ENCODE results near the gene BRCA1.
"Not testable (repeated sequence)": the region's sequence is repeated elsewhere in the genome, so short reads cannot be mapped to it uniquely, and the experiment has no call there.

Gene BRCA1

DNA sequence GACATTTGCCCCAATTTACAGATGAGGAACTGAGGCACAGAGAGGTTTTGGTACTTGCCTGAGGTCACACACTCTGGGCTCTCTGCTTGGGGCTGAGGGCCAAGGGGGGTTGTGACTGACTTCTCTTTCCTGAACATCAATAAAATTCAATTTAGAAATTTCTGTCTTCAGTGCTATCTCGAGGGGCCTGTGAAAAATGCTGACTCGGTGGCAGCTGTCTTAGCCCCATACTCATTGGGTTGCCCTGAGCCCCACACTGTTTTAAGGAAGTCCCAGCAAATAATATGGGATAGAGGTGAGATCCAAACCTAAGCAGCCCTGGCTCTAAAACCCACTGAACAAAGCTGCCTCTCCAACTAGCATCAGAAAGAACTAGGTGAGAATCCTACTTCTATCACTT is 7.0 kb upstream of the BRCA1 start:
- no peaks in the 10 kb centered on the region for H3K79me2 ChIP-seq
- H3K27ac ChIP-seq: no peak overlapping the region
- no peak overlapping the region for H3K9ac ChIP-seq
- TF ChIP-seq, protein P1, sequence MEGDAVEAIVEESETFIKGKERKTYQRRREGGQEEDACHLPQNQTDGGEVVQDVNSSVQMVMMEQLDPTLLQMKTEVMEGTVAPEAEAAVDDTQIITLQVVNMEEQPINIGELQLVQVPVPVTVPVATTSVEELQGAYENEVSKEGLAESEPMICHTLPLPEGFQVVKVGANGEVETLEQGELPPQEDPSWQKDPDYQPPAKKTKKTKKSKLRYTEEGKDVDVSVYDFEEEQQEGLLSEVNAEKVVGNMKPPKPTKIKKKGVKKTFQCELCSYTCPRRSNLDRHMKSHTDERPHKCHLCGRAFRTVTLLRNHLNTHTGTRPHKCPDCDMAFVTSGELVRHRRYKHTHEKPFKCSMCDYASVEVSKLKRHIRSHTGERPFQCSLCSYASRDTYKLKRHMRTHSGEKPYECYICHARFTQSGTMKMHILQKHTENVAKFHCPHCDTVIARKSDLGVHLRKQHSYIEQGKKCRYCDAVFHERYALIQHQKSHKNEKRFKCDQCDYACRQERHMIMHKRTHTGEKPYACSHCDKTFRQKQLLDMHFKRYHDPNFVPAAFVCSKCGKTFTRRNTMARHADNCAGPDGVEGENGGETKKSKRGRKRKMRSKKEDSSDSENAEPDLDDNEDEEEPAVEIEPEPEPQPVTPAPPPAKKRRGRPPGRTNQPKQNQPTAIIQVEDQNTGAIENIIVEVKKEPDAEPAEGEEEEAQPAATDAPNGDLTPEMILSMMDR (IDR thresholded peaks at IDR 0.05): no peak
- H2AFZ ChIP-seq: no peak overlapping the region
- H3K4me3 ChIP-seq (ENCODE audit: low read depth, low read length): no peak overlapping the region
- no peaks in the 10 kb centered on the region for H3K27me3 ChIP-seq (ENCODE audit: control insufficient read depth, insufficient read depth, low read length)
- no peak overlapping the region for H3K4me2 ChIP-seq (ENCODE audit: low read length)
- H3K36me3 ChIP-seq (ENCODE audit: control insufficient read depth, insufficient read depth, low read length): no peaks in the 10 kb centered on the region
- H3K9me3 ChIP-seq (ENCODE audit: control insufficient read depth, low read length): no peaks in the 10 kb centered on the region
- no peaks in the 10 kb centered on the region for H3K4me1 ChIP-seq

DNA sequence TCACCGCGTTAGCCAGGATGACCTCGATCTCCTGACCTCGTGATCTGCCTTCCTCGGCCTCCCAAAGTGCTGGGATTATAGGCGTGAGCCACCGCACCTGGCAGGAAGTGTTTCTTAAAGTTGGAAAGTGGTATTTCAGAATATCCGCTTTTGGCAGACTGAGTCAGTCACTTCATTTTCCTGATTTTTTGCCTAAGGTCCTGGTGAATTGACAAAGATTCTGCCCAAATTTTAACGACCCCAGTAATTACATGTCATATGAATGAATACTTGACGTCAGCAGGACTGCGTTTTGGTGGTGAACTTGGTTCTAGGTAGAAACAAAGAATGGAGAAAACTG is 4.5 kb upstream of the BRCA1 start:
- H3K9me3 ChIP-seq (ENCODE audit: control insufficient read depth, low read length): no peaks in the 10 kb centered on the region
- TF ChIP-seq, protein P1 (IDR thresholded peaks at IDR 0.05): no peak
- no peak overlapping the region for H2AFZ ChIP-seq
- no peak overlapping the region for H3K9ac ChIP-seq
- peaks cover 2% of the 10 kb centered on the region for H3K4me1 ChIP-seq
- H3K27ac ChIP-seq: no peak overlapping the region
- no peak overlapping the region for H3K4me2 ChIP-seq (ENCODE audit: low read length)
- H3K4me3 ChIP-seq (ENCODE audit: low read depth, low read length): no peak overlapping the region
- H3K79me2 ChIP-seq: peaks cover under 1% of the 10 kb centered on the region
- no peaks in the 10 kb centered on the region for H3K27me3 ChIP-seq (ENCODE audit: control insufficient read depth, insufficient read depth, low read length)
- no peaks in the 10 kb centered on the region for H3K36me3 ChIP-seq (ENCODE audit: control insufficient read depth, insufficient read depth, low read length)

DNA sequence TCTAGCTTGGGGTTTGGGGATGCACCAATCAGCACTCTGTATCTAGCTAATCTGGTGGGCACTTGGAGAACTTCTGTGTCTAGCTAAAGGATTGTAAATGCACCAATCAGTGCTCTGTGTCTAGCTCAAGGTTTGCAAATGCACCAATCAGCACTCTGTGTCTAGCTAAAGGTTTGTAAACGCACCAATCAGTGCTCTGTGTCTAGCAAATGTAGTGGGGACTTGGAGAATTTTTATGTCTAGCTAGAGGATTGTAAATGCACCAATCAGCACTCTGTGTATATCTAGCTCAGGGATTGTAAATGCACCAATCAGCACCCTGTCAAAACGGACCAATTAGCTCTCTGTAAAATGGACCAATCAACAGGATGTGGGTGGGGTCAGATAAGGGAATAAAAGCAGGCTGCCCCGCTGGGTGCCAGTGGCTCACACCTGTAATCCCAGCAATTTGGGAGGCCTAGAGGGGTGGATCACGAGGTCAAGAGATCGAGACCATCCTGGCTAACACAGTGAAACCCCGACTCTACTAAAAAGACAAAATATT is 2.2 kb upstream of the BRCA1 start:
- H3K4me2 ChIP-seq (ENCODE audit: low read length); H2AFZ ChIP-seq; H3K4me1 ChIP-seq; H3K27me3 ChIP-seq (ENCODE audit: control insufficient read depth, insufficient read depth, low read length); H3K79me2 ChIP-seq; H3K36me3 ChIP-seq (ENCODE audit: control insufficient read depth, insufficient read depth, low read length); H3K9me3 ChIP-seq (ENCODE audit: control insufficient read depth, low read length); H3K9ac ChIP-seq; H3K27ac ChIP-seq; H3K4me3 ChIP-seq (ENCODE audit: low read depth, low read length): not testable (repeated sequence)

DNA sequence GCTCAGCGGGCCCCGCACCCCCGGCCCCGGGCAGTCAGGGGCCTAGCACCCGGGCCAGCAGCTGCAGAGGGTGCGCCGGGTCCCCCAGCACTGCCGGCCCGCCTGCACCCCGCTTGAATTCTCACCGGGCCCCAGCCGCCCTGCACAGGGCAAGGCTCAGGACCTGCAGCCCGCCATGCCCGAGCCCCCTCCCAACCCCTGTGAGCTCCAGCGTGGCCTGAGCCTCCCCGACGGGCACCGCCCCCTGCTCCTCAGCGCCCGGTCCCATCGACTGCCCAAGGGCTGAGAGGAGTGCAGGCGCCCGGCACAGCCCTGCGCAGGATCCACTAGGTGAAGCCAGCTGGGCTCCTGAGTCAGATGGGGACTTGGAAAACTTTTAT is 1.7 kb upstream of the BRCA1 start:
- peaks cover 2% of the 10 kb centered on the region for H3K4me1 ChIP-seq
- TF ChIP-seq, protein P1 (IDR thresholded peaks at IDR 0.05): no peak
- no peak overlapping the region for H3K4me3 ChIP-seq (ENCODE audit: low read depth, low read length)
- H3K36me3 ChIP-seq (ENCODE audit: control insufficient read depth, insufficient read depth, low read length): no peaks in the 10 kb centered on the region
- no peaks in the 10 kb centered on the region for H3K27me3 ChIP-seq (ENCODE audit: control insufficient read depth, insufficient read depth, low read length)
- peaks cover 3% of the 10 kb centered on the region for H3K79me2 ChIP-seq
- no peak overlapping the region for H3K27ac ChIP-seq
- H3K4me2 ChIP-seq (ENCODE audit: low read length): no peak overlapping the region
- no peaks in the 10 kb centered on the region for H3K9me3 ChIP-seq (ENCODE audit: control insufficient read depth, low read length)
- no peak overlapping the region for H2AFZ ChIP-seq
- H3K9ac ChIP-seq: no peak overlapping the region

DNA sequence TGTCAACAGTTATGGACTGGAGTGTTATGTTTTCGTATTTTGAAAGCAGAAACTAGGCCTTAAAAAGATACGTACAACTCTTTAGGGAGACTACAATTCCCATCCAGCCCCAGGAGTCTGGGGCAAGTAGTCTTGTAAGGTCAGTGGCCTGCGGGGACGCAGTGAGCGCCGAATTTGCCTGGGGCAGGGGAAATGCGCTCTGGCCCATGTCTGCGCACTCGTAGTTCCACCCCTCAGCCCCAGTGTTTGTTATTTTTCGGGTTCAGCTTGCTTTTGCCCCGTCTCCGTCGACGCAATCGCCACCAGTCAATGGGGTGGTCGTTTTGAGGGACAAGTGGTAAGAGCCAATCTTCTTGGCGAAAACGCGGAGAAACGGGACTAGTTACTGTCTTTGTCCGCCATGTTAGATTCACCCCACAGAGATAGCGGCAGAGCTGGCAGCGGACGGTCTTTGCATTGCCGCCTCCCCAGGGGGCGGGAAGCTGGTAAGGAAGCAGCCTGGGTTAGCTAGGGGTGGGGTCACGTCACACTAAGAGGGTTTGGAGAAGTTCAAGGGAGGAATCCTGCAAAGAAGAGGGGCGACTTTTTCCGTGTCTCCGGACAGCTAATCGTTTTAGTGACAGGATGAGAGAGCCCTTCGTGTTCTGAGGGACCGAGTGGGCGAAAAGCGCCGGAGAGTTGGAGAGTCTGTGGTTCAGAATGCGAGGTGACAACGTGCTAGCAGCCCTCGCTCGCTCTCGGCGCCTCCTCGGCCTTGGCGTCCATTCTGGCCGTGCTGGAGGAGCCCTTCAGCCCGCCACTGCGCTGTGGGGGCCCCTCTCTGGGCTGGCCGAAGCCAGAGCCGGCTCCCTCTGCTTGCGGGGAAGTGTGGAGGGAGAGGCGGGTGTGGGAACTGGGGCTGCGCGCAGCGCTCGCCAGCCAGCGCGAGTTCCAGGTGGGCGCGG is 1.1 kb upstream of the BRCA1 start:
- Histone ChIP-seq H3K9ac (no peak overlapping the region), H3K9me3 (ENCODE audit: control insufficient read depth, low read length) (no peaks in the 10 kb centered on the region), H3K27me3 (ENCODE audit: control insufficient read depth, insufficient read depth, low read length) (no peaks in the 10 kb centered on the region), H3K79me2 (peaks cover 3% of the 10 kb centered on the region), H3K36me3 (ENCODE audit: control insufficient read depth, insufficient read depth, low read length) (no peaks in the 10 kb centered on the region), H3K4me1 (peaks cover 2% of the 10 kb centered on the region), H3K4me2 (ENCODE audit: low read length) (peak overlapping the region; percentile 86), H2AFZ (peak overlapping the region; percentile 84), H3K27ac (peak overlapping the region; percentile 80), H3K4me3 (ENCODE audit: low read depth, low read length) (peak overlapping the region; percentile 98)
- TF ChIP-seq, protein P1 (IDR thresholded peaks at IDR 0.05): no peak
